Neuronal stem cell (in vitro differentiated cells): Measurements from ENCODE around the gene WDR81.
"Not testable (repeated sequence)": the region's sequence is repeated elsewhere in the genome, so short reads cannot be mapped to it uniquely, and the experiment has no call there.

Experiments used
- DNase-seq: peaks from one replicate; pipeline ENCODE4 v3.0.0-alpha.2; 2013; ENCODE audit warnings: low spot score
- H2AFZ ChIP-seq: one replicate; pipeline ENCODE4 v1.6.1; 2013; ENCODE audit warnings: mild to moderate bottlenecking, low read length, inconsistent platforms
- H2AK5ac ChIP-seq: 2 replicates; pipeline ENCODE4 v1.6.1; 2013; ENCODE audit warnings: low read depth, mild to moderate bottlenecking, inconsistent platforms, low read length, moderate library complexity, mixed read lengths
- H2BK120ac ChIP-seq: 2 replicates; pipeline ENCODE4 v1.6.1; 2013; ENCODE audit warnings: low read depth, mild to moderate bottlenecking, inconsistent platforms, low read length, moderate library complexity, mixed read lengths
- H2BK12ac ChIP-seq: one replicate; pipeline ENCODE4 v1.6.1; 2013; ENCODE audit warnings: low read length, inconsistent platforms
- H2BK15ac ChIP-seq: 2 replicates; pipeline ENCODE4 v1.6.1; 2013; ENCODE audit warnings: mild to moderate bottlenecking, low read length, inconsistent platforms, mixed read lengths
- H2BK5ac ChIP-seq: one replicate; pipeline ENCODE4 v1.6.1; 2013; ENCODE audit warnings: inconsistent platforms, mild to moderate bottlenecking, low read length, moderate library complexity
- H3K14ac ChIP-seq: one replicate; pipeline ENCODE4 v1.6.1; 2013; ENCODE audit warnings: low read length, inconsistent platforms
- H3K18ac ChIP-seq: 2 replicates; pipeline ENCODE4 v1.6.1; 2013; ENCODE audit warnings: low read length, inconsistent platforms
- H3K23ac ChIP-seq: 2 replicates; pipeline ENCODE4 v1.6.1; 2013; ENCODE audit warnings: low read depth, mild to moderate bottlenecking, mixed read lengths, low read length, inconsistent platforms; ENCODE audit not compliant: poor library complexity
- H3K27ac ChIP-seq: replicated peaks from 3 replicates; pipeline ENCODE4 v1.5.1; 2013; ENCODE audit warnings: low read length, inconsistent platforms
- H3K27me3 ChIP-seq, 3 experiments: 2 replicates each; pipeline ENCODE4 v1.6.1; 2013; ENCODE audit warnings: low read length in 3 of 3, mild to moderate bottlenecking in 2 of 3, inconsistent platforms in 1 of 3, low read depth in 1 of 3, mixed read lengths in 1 of 3, moderate library complexity in 1 of 3; ENCODE audit not compliant: control insufficient read depth in 3 of 3, insufficient read depth in 3 of 3
- H3K36me3 ChIP-seq, 2 donors: replicated peaks in 1 of 2; 2 replicates each; pipeline ENCODE4 v1.6.1; 2013; ENCODE audit warnings: low read length in 2 of 2; ENCODE audit not compliant: control insufficient read depth in 2 of 2, insufficient read depth in 2 of 2
- H3K4ac ChIP-seq: 2 replicates; pipeline ENCODE4 v1.6.1; 2013; ENCODE audit warnings: inconsistent platforms, mild to moderate bottlenecking, low read length, moderate library complexity
- H3K4me1 ChIP-seq, 2 donors: 1 replicate in 1 of 2; 2 replicates in 1 of 2; pipeline ENCODE4 v1.6.1; 2013; ENCODE audit warnings: low read length in 2 of 2, low read depth in 1 of 2; ENCODE audit not compliant: control insufficient read depth in 2 of 2, insufficient read depth in 1 of 2
- H3K4me2 ChIP-seq: one replicate; pipeline ENCODE4 v1.6.1; 2013; ENCODE audit warnings: mild to moderate bottlenecking, low read length, inconsistent platforms; ENCODE audit not compliant: insufficient read depth, poor library complexity, severe bottlenecking
- H3K4me3 ChIP-seq, 2 donors: 2 replicates each; pipeline ENCODE4 v1.5.1; 2013; ENCODE audit warnings: low read length in 2 of 2, mild to moderate bottlenecking in 2 of 2, inconsistent platforms in 1 of 2, moderate library complexity in 1 of 2
- H3K79me1 ChIP-seq: one replicate; pipeline ENCODE4 v1.6.1; 2013; ENCODE audit warnings: low read depth, mild to moderate bottlenecking, inconsistent platforms, low read length, moderate library complexity
- H3K9ac ChIP-seq: one replicate; pipeline ENCODE4 v1.6.1; 2013; ENCODE audit warnings: mild to moderate bottlenecking, low read depth, low read length, inconsistent platforms; ENCODE audit not compliant: poor library complexity
- H3K9me3 ChIP-seq, 2 donors: replicated peaks in 1 of 2; 2 replicates each; pipeline versions ENCODE3 to v1.6.1; 2013; ENCODE audit warnings: low read length in 2 of 2, mild to moderate bottlenecking in 2 of 2, inconsistent platforms in 1 of 2, low read depth in 1 of 2, mixed read lengths in 1 of 2, moderate library complexity in 1 of 2; ENCODE audit not compliant: control insufficient read depth in 2 of 2, insufficient read depth in 1 of 2
- H4K8ac ChIP-seq: one replicate; pipeline ENCODE4 v1.6.1; 2013; ENCODE audit warnings: low read depth, mild to moderate bottlenecking, inconsistent platforms, low read length, moderate library complexity
- H4K91ac ChIP-seq: one replicate; pipeline ENCODE4 v1.6.1; 2013; ENCODE audit warnings: low read length, low read depth, mild to moderate bottlenecking, inconsistent platforms; ENCODE audit not compliant: poor library complexity
- WGBS, 2 donors: extraction: QIAGEN DNeasy Blood & Tissue Kit; methylation state at CpG; one replicate each; pipeline ENCODE4 v1.1.7; 2013; ENCODE audit warnings: missing lambda C conversion rate in 2 of 2, mixed read lengths in 1 of 2; ENCODE audit not compliant: insufficient read length in 2 of 2, insufficient replicate concordance in 1 of 2; ENCODE audit errors: extremely low coverage in 2 of 2; 5-methylcytosine and 5-hydroxymethylcytosine counted together

Gene WDR81

DNA sequence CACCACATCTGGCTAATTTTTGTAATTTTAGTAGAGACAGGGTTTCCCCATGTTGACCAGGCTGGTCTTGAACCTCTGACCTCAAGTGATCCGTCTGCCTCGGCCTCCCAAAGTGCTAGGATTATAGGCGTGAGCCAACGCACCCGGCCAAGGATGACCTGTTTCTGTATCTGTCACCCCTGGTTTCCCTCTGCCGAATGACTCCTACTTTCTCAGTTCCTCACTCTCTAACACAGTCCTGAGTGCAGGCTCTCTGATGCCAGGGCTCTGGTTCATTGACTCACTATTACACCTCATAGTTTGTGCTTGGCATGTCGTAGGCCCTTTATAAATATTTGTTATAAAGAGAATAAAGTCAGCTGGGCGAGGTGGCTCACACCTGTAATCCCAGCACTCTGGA is 29.1 kb upstream of the WDR81 start:
- Histone ChIP-seq H4K91ac (no peak overlapping the region), H3K9ac (no peak overlapping the region), H2AK5ac (no peak overlapping the region), H2BK5ac (no peak overlapping the region), H3K36me3 (no peaks in the 10 kb centered on the region), H3K27ac (no peak overlapping the region), H2BK12ac (no peak overlapping the region), H3K27me3 (no peaks in the 10 kb centered on the region), H4K8ac (no peak overlapping the region), H3K4me1 (no peaks in the 10 kb centered on the region), H3K14ac (no peak overlapping the region), H3K9me3 (peaks cover 2 to 4% of the 10 kb centered on the region in 2 donors), H3K79me1 (no peaks in the 10 kb centered on the region), H3K4me3 (no peak overlapping the region), H3K4me2 (no peak overlapping the region), H3K18ac (no peak overlapping the region), H2BK120ac (no peak overlapping the region), H2BK15ac (no peak overlapping the region), H3K4ac (no peak overlapping the region), H3K23ac (no peak overlapping the region), H2AFZ (no peak overlapping the region)
- WGBS, 2 donors: no CpG with 5 or more reads among the region's 8 CpGs
- DNase-seq: no peak

DNA sequence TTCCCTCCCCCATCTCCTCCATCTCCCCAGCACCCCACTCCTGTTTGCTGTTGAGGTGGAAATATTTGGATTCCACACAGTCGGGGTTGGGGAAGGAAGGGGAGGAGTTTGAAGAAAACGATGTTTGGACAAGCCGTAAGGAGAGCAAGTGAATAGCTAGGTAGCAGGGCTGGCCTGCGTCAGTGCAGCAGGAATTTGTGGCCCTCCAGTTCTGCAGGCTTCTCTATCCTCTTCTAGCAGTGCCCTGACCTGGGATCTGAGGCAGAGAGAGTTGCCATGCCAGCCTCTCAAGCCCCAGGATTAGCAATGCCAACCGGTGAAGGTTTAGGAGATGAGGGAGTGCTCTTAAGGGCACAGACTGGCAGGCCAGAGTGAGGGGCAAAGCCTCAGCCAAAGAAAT is 26.8 kb upstream of the WDR81 start:
- Histone ChIP-seq H2BK15ac (no peak overlapping the region), H4K91ac (no peak overlapping the region), H4K8ac (no peak overlapping the region), H3K14ac (no peak overlapping the region), H3K9ac (no peak overlapping the region), H3K36me3 (no peaks in the 10 kb centered on the region), H2AK5ac (peak overlapping the region; percentile 60), H2BK5ac (no peak overlapping the region), H3K9me3 (no peaks in the 10 kb centered on the region), H2BK120ac (no peak overlapping the region), H3K23ac (no peak overlapping the region), H3K4me1 (no peaks in the 10 kb centered on the region), H3K4me2 (no peak overlapping the region), H3K18ac (no peak overlapping the region), H2BK12ac (no peak overlapping the region), H3K27ac (no peak overlapping the region), H2AFZ (peak overlapping the region; percentile 83), H3K27me3 (no peaks in the 10 kb centered on the region), H3K4me3 (no peak overlapping the region), H3K79me1 (no peaks in the 10 kb centered on the region), H3K4ac (no peak overlapping the region)
- no CpG with 5 or more reads among the region's 5 CpGs for WGBS, 2 donors
- DNase-seq: no peak

DNA sequence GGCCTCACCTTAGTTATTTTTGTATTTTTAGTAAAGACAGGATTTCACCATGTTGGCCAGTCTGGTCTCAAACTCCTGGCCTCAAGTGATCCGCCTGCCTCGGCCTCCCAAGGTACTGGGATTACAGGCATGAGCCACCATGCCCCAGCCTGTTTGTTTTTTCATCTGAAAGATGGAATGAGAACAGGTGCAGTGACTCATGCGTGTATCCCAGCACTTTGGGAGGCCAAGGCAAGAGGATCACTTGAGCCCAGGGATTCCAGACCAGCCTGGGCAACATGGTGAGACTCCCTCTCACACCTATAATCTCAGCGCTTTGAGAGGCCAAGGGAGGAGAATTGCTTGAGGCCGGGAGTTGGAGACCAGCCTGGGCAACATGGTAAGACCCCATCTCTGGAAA is 24.6 kb upstream of the WDR81 start:
- H3K27ac ChIP-seq, H2BK12ac ChIP-seq, H4K91ac ChIP-seq, H3K14ac ChIP-seq, H3K4me3 ChIP-seq, H2AFZ ChIP-seq, H2BK15ac ChIP-seq, H3K36me3 ChIP-seq, H3K9ac ChIP-seq, H3K23ac ChIP-seq, H2AK5ac ChIP-seq, H3K9me3 ChIP-seq, H3K79me1 ChIP-seq, H3K4ac ChIP-seq, H3K4me1 ChIP-seq, H3K4me2 ChIP-seq, H4K8ac ChIP-seq, H2BK5ac ChIP-seq, H3K27me3 ChIP-seq, H2BK120ac ChIP-seq, H3K18ac ChIP-seq, DNase-seq: not testable (repeated sequence)
- WGBS, 2 donors: no CpG with 5 or more reads among the region's 5 CpGs

DNA sequence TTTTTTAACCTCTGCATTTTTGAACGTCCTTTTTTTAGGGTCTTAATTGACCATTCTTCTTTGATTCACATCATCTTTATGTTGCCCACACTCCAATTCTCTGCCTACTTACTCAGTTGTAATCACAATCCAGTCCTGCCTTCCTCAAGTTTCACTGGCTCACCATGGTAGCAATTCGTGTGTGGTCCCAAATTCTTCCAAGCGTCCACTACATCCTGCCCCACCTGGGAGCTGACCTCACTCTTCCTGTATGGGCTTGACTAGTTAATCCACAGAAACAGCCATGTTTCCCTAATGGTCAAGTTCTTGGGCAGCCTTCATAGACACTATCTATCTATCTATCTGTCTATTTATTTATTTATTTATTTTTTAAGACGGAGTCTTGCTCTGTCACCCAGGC is 21.4 kb upstream of the WDR81 start:
- Histone ChIP-seq H3K27me3 (no peaks in the 10 kb centered on the region), H2BK120ac (no peak overlapping the region)

More for the DNA sequence above, 21.4 kb upstream of the WDR81 start:
- Histone ChIP-seq H3K14ac (no peak overlapping the region), H3K9me3 (no peaks in the 10 kb centered on the region), H3K23ac (no peak overlapping the region), H3K36me3 (no peaks in the 10 kb centered on the region), H3K4me3 (no peak overlapping the region), H3K9ac (no peak overlapping the region), H2AK5ac (no peak overlapping the region), H3K27ac (no peak overlapping the region), H2AFZ (peak overlapping the region; percentile 5), H2BK15ac (no peak overlapping the region), H3K4me2 (no peak overlapping the region), H3K18ac (no peak overlapping the region), H4K91ac (no peak overlapping the region), H2BK12ac (no peak overlapping the region), H3K4me1 (peaks cover 2 to 5% of the 10 kb centered on the region in 2 donors), H3K4ac (no peak overlapping the region), H2BK5ac (no peak overlapping the region), H4K8ac (no peak overlapping the region), H3K79me1 (no peaks in the 10 kb centered on the region)
- no peak for DNase-seq
- WGBS, 2 donors: no CpG with 5 or more reads among the region's 4 CpGs
